ENCODE measurements around the gene FBXW5. TPM values are rescaled to one million over a fixed set of nuclear protein-coding genes. Genes with fewer than 3 reads are reported as not detected.

Gene FBXW5
- total and polyA plus RNA-seq, 2 experiments from 2014 or later, result 27.0 to 111 TPM

DNA sequence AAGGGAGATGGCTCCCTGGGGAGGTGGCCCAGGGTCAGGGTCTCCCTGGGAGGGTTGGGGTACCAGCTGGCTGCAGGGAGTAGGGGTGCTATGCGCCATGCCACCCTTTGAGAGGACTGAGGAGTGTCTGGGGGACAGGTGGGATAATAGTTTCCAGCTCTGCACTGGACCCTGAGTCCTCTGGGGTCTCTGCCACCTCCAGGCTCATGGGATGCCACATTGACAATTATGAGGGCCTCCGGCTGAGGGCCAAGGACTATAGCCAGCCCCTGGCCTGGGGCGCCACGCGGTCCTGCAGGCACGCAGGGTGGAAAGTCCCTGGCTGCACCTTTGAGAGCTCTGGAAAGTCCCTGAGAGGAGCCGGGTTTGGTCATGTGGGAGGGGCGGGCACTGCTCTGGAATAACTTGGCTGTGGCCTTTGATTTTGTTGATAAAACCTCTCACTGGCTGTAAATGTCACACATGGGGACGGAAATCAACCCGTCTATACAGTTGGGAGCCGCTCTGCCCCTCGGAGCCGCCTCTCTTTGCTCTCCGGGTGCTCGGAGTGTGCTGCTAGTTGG is 42.2 kb downstream of the FBXW5 start:
- peak; percentile 30; the same call in 2 of the 3 replicates for ATAC-seq
- no peaks in the 10 kb centered on the region for H3K9me2 ChIP-seq (ENCODE audit: insufficient read depth)
- Mint-ChIP-seq H3K27ac (no peak overlapping the region), H3K36me3 (ENCODE audit: low read depth) (peaks cover 68% of the 10 kb centered on the region), H3K4me3 (no peak overlapping the region), H3K9me3 (no peaks in the 10 kb centered on the region), H3K4me1 (no peaks in the 10 kb centered on the region), H3K27me3 (ENCODE audit: insufficient read depth, low read depth, poor library complexity) (no peaks in the 10 kb centered on the region)
- H4K20me1 ChIP-seq (replicated peaks; ENCODE audit: insufficient read depth), result peaks cover 17% of the 10 kb centered on the region
- DNase-seq (ENCODE audit: low spot score), result no peak
- H3K4me3 ChIP-seq, result no peak overlapping the region
- H3F3A ChIP-seq (replicated peaks; ENCODE audit: low read depth), result 0 out of 2 replicates have a peak, but pooled peaks cover 9% of the 10 kb centered on the region
- H3K4me1 ChIP-seq (ENCODE audit: insufficient read depth), result no peaks in the 10 kb centered on the region
- peaks cover 28% of the 10 kb centered on the region for H3K36me3 ChIP-seq (ENCODE audit: insufficient read depth)
- H2AFZ ChIP-seq, result no peak overlapping the region
- no peak overlapping the region for H3K27ac ChIP-seq (ENCODE audit: low read depth)
- peaks cover 15% of the 10 kb centered on the region for H3K79me2 ChIP-seq (replicated peaks; ENCODE audit: insufficient read depth)
- TF ChIP-seq REST (IDR thresholded peaks at IDR 0.05; ENCODE audit: unreplicated experiment) (no peak), STAT1 (IDR thresholded peaks at IDR 0.05; ENCODE audit: unreplicated experiment) (no peak), ETS1 (IDR thresholded peaks at IDR 0.05) (no peak), ZNF114 (CRISPR knock-in tag; IDR thresholded peaks at IDR 0.05) (no peak), ZNF462 (CRISPR knock-in tag; IDR thresholded peaks at IDR 0.05) (no peak), CREB1 (CRISPR knock-in tag; IDR thresholded peaks at IDR 0.05; ENCODE audit: low read depth) (no peak), EZH2phosphoT487 (IDR thresholded peaks at IDR 0.05; ENCODE audit: unreplicated experiment) (no peak), ZNF331 (CRISPR knock-in tag; IDR thresholded peaks at IDR 0.05; ENCODE audit: low read depth) (no peak), EZH2 (IDR thresholded peaks at IDR 0.05; ENCODE audit: low read depth, unreplicated experiment) (no peak), POLR2AphosphoS5 (IDR thresholded peaks at IDR 0.05; ENCODE audit: low read depth) (no peak), JUNB (IDR thresholded peaks at IDR 0.05; ENCODE audit: unreplicated experiment) (no peak), NANOG (IDR thresholded peaks at IDR 0.05; ENCODE audit: borderline replicate concordance) (no peak)
- TF ChIP-seq, protein P1, sequence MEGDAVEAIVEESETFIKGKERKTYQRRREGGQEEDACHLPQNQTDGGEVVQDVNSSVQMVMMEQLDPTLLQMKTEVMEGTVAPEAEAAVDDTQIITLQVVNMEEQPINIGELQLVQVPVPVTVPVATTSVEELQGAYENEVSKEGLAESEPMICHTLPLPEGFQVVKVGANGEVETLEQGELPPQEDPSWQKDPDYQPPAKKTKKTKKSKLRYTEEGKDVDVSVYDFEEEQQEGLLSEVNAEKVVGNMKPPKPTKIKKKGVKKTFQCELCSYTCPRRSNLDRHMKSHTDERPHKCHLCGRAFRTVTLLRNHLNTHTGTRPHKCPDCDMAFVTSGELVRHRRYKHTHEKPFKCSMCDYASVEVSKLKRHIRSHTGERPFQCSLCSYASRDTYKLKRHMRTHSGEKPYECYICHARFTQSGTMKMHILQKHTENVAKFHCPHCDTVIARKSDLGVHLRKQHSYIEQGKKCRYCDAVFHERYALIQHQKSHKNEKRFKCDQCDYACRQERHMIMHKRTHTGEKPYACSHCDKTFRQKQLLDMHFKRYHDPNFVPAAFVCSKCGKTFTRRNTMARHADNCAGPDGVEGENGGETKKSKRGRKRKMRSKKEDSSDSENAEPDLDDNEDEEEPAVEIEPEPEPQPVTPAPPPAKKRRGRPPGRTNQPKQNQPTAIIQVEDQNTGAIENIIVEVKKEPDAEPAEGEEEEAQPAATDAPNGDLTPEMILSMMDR (conservative IDR thresholded peaks at IDR 0.05; ENCODE audit: low read depth in 2 of 2), result no peak
- no peaks in the 10 kb centered on the region for H3K27me3 ChIP-seq (ENCODE audit: insufficient read depth)
- H3K4me2 ChIP-seq, result no peak overlapping the region
